Adipocyte (in vitro differentiated cells): ENCODE data around the gene RASGEF1B.

Source experiments
- DNase-seq: peaks from one replicate; pipeline ENCODE4 v3.0.0-alpha.2; 2015; ENCODE audit warnings: low read depth
- H3K27me3 ChIP-seq: replicated peaks from 2 replicates; pipeline ENCODE4 v1.7.0; 2013; ENCODE audit warnings: mild to moderate bottlenecking, low read length, moderate library complexity; ENCODE audit not compliant: control insufficient read depth, insufficient read depth
- H3K36me3 ChIP-seq: 2 replicates; pipeline ENCODE4 v1.7.0; 2013; ENCODE audit warnings: low read length, mild to moderate bottlenecking, moderate library complexity; ENCODE audit not compliant: control insufficient read depth, insufficient read depth, severe bottlenecking
- H3K4me1 ChIP-seq: 2 replicates; pipeline ENCODE4 v1.7.0; 2013; ENCODE audit warnings: mild to moderate bottlenecking, low read length, moderate library complexity; ENCODE audit not compliant: control insufficient read depth, insufficient read depth
- H3K4me3 ChIP-seq: 2 replicates; pipeline ENCODE4 v1.7.0; 2013; ENCODE audit warnings: mild to moderate bottlenecking, low read length, moderate library complexity
- H3K9ac ChIP-seq: 2 replicates; pipeline ENCODE4 v1.7.0; 2013; ENCODE audit warnings: mild to moderate bottlenecking, low read length, moderate library complexity
- H3K9me3 ChIP-seq: 2 replicates; pipeline ENCODE4 v1.7.0; 2013; ENCODE audit warnings: mild to moderate bottlenecking, low read length, moderate library complexity; ENCODE audit not compliant: control insufficient read depth

Gene RASGEF1B

DNA sequence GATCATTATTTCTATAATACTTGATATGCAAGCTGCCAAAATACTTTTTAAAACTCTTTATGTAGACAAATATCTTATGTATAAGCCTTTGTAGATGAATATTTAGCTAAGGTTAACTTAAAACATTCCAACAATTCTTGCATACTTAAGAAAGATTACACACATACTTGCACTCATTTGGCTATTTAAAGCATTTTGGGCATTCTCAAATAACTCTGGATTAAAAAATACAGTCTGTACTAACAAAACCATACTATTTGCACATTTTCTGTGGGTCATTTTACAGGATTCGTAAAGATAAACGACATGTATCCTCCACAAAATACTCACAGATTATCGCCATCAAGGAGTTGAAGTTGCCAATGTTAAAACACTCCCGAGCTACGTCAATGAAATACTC, 26.5 kb downstream of the RASGEF1B start:
- H3K9ac ChIP-seq = no peak overlapping the region
- no peaks in the 10 kb centered on the region for H3K27me3 ChIP-seq
- DNase-seq = peak; percentile 31
- peaks cover 3% of the 10 kb centered on the region for H3K9me3 ChIP-seq
- H3K4me1 ChIP-seq = peaks cover 4% of the 10 kb centered on the region
- H3K4me3 ChIP-seq = no peak overlapping the region
- peaks cover 17% of the 10 kb centered on the region for H3K36me3 ChIP-seq

DNA sequence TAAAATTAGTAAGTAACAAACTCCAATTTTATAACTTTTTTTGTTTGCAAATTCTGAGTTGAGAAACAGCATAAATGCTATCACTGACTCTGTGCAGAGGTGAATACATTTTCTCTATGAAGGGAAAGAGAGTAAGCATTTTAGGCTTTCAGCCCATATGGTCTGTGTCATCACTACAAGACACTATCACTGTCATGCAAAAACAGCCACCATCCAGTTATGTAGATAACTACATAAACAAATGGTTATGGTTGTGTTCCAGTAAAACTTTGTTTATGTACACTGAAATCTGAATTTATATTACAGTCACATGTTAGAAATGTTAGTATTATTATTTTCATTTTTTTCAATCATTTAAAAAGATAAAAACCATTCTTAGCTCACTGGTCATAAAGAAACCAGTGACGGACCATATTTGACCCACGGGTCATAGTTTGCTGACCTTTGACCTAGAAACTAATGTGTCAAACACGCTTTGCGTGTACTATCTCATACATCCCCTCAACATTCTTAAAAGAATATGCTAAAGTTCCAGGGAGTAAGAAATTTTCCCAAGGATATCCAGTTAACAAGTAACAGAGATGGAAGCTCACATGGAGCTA, 29.1 kb downstream of the RASGEF1B start:
- H3K27me3 ChIP-seq = no peaks in the 10 kb centered on the region
- H3K4me1 ChIP-seq = peaks cover 4% of the 10 kb centered on the region
- H3K4me3 ChIP-seq = no peak overlapping the region
- DNase-seq = no peak
- peaks cover 3% of the 10 kb centered on the region for H3K9me3 ChIP-seq
- H3K36me3 ChIP-seq = peaks cover 23% of the 10 kb centered on the region
- H3K9ac ChIP-seq = no peak overlapping the region

DNA sequence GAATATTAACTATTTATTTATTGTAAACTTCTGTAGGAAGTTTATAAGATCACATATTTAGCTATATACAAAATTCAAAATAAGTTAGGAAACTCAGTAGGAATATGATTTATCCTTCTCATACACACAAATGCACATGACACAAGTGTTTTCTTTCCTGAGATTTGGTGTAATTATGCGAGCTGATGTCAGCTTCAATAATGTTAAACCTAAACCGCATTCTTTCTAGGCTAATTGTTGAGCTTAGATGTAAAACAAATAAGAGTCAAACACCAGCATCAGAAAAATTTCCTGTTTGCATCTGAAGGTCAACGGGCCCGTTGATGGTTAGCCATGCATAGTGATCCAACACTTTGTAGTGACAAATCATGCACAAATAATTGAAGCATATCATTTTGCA, 30.8 kb downstream of the RASGEF1B start:
- Histone ChIP-seq H3K4me1 (peaks cover 4% of the 10 kb centered on the region), H3K9me3 (peaks cover 3% of the 10 kb centered on the region)
- DNase-seq = peak; percentile 35

DNA sequence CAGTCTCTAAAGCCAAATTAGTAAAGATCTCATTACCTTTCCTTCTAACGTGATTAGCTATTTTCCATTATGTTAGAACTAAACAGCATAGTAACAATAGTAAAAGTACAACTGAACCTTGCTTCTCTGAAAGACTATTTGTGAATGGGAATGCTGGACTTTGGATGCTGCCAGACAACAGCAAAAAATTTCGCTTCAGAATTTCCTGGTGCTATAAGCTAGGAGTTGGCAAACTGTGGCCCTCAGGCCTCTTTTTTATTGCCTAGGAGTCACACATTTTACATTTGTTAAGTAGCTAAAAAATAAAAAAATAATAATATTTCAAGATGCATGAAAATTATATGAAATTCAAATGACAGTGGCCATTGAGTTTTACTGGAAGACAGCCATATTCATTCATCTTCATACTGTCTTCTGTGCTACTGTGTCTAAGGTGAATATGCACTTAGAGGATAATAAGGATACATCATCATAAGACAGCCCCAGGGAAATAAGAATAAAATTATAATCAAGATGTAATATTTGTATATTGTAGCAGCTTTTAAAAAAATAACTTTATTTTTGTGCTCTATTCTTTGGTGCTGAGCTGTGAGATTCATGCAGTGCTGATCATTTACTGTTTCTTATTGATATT, 34.6 kb downstream of the RASGEF1B start:
- H3K9me3 ChIP-seq = no peaks in the 10 kb centered on the region

More for the DNA sequence above, 30.8 kb downstream of the RASGEF1B start:
- peaks cover 23% of the 10 kb centered on the region for H3K36me3 ChIP-seq
- no peak overlapping the region for H3K4me3 ChIP-seq
- no peaks in the 10 kb centered on the region for H3K27me3 ChIP-seq
- H3K9ac ChIP-seq = no peak overlapping the region

GRCh38 chr4:81436096-81436495, 35.6 kb downstream of the RASGEF1B start:
- no peak overlapping the region for H3K4me3 ChIP-seq
- H3K27me3 ChIP-seq = no peaks in the 10 kb centered on the region
- no peak for DNase-seq
- no peaks in the 10 kb centered on the region for H3K9me3 ChIP-seq
- no peaks in the 10 kb centered on the region for H3K4me1 ChIP-seq
- H3K36me3 ChIP-seq = peaks cover 29% of the 10 kb centered on the region
- H3K9ac ChIP-seq = no peak overlapping the region

More for the DNA sequence above, 34.6 kb downstream of the RASGEF1B start:
- peaks cover 3% of the 10 kb centered on the region for H3K4me1 ChIP-seq
- no peak overlapping the region for H3K4me3 ChIP-seq
- H3K9ac ChIP-seq = no peak overlapping the region
- DNase-seq = no peak
- H3K27me3 ChIP-seq = no peaks in the 10 kb centered on the region
- peaks cover 26% of the 10 kb centered on the region for H3K36me3 ChIP-seq

DNA sequence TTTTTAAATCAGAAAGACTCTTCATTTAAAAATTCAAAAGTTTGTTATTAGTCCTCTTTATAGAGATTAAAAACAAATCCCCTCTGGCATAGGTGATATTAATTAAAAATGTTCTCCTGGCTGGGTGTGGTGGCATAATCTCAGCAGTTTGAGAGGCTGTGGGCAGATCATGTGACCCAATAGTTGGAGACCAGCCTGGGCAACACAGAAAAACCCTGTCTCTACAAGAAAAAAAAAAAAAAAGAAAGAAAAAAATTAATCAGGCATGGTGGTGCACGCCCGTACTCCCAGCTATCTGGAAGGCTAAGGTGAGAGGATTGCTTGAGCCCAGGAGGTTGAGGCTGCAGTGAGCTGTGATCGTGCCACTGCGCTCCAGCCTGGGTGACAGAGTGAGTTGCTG, 38.9 kb downstream of the RASGEF1B start:
- H3K27me3 ChIP-seq = no peaks in the 10 kb centered on the region
- no peak for DNase-seq
- no peaks in the 10 kb centered on the region for H3K9me3 ChIP-seq
- no peaks in the 10 kb centered on the region for H3K4me1 ChIP-seq
- H3K36me3 ChIP-seq = peaks cover 17% of the 10 kb centered on the region
- H3K4me3 ChIP-seq = no peak overlapping the region
- no peak overlapping the region for H3K9ac ChIP-seq

DNA sequence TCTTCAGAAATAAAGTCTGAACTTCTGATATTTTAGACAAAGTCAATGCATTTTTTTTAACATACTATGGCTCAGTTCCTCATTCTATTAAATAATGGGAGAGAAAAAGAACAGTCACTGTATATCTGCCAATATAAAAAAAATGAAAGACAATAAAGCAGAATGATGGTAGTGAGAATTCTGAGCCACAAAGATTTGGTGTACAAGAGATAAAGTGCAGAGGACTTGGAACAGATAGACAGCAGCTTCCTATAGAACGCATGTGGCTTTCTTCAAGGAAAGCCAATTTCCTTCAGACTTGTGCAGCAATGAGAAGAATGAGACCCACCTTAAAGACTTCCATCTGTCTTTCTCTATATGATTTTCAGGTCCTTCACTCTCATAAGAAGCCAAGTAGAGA, 39.7 kb downstream of the RASGEF1B start:
- H3K4me3 ChIP-seq = no peak overlapping the region
- H3K9me3 ChIP-seq = no peaks in the 10 kb centered on the region
- no peaks in the 10 kb centered on the region for H3K4me1 ChIP-seq
- peaks cover 21% of the 10 kb centered on the region for H3K36me3 ChIP-seq
- H3K9ac ChIP-seq = no peak overlapping the region
- no peaks in the 10 kb centered on the region for H3K27me3 ChIP-seq
- DNase-seq = no peak

GRCh38 chr4:81429607-81430006, 42.1 kb downstream of the RASGEF1B start:
- H3K4me3 ChIP-seq = no peak overlapping the region
- no peaks in the 10 kb centered on the region for H3K4me1 ChIP-seq
- no peaks in the 10 kb centered on the region for H3K9me3 ChIP-seq
- H3K9ac ChIP-seq = no peak overlapping the region
- peaks cover 21% of the 10 kb centered on the region for H3K36me3 ChIP-seq
- no peaks in the 10 kb centered on the region for H3K27me3 ChIP-seq
- DNase-seq = no peak

GRCh38 chr4:81429031-81429430, 42.7 kb downstream of the RASGEF1B start:
- H3K27me3 ChIP-seq = no peaks in the 10 kb centered on the region
- no peaks in the 10 kb centered on the region for H3K4me1 ChIP-seq
- peaks cover 16% of the 10 kb centered on the region for H3K36me3 ChIP-seq
- no peak overlapping the region for H3K9ac ChIP-seq
- no peak overlapping the region for H3K4me3 ChIP-seq
- H3K9me3 ChIP-seq = no peaks in the 10 kb centered on the region
- no peak for DNase-seq

GRCh38 chr4:81428002-81428401, 43.7 kb downstream of the RASGEF1B start:
- no peak for DNase-seq
- no peaks in the 10 kb centered on the region for H3K27me3 ChIP-seq
- no peak overlapping the region for H3K4me3 ChIP-seq
- peaks cover 15% of the 10 kb centered on the region for H3K36me3 ChIP-seq
- no peaks in the 10 kb centered on the region for H3K4me1 ChIP-seq
- H3K9ac ChIP-seq = no peak overlapping the region
- H3K9me3 ChIP-seq = no peaks in the 10 kb centered on the region

DNA sequence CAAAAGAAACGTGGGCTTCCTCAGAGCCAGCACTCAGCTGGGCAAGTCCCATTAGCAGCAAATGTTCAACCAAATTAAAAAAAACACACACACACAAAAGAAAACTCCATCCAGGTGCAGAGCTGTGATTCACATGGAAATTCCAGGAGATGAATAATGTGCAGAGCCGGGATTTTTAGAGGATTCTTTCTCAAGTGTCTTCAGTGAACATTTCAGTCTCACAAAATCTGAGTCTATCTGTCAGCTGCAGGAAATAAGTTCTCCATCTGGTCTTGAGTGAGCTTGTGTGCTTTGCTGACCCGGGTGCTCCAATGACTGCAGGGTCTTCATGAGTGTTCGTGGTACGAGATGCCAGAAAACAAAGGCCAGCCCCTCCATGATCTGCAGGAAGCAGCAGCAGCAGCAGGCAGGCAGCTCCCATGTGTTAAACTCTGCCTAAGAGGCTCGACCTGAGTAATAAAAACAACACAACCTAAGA, 44.3 kb downstream of the RASGEF1B start:
- H3K9me3 ChIP-seq = no peaks in the 10 kb centered on the region
- H3K36me3 ChIP-seq = peaks cover 15% of the 10 kb centered on the region
- no peaks in the 10 kb centered on the region for H3K27me3 ChIP-seq
- DNase-seq = no peak
- H3K9ac ChIP-seq = no peak overlapping the region
- H3K4me3 ChIP-seq = no peak overlapping the region
- no peaks in the 10 kb centered on the region for H3K4me1 ChIP-seq
